AG04450 (cell line): ENCODE measurements around the gene INTS12. TPM values are rescaled to one million over a fixed set of nuclear protein-coding genes. Genes with fewer than 3 reads are reported as not detected.

Experiments
- CTCF ChIA-PET: fragments of 300-600, 350-600 bp; formaldehyde crosslinking; extraction: SDS; loops from one replicate; lab custom pipeline; 2022; ENCODE audit warnings: antibody characterized with exemption, inconsistent platforms; lab: Charles Lee
- POLR2A ChIA-PET: fragments of 350-600 bp; formaldehyde crosslinking; extraction: SDS; loops from one replicate; lab custom pipeline; 2021; ENCODE audit warnings: antibody characterized with exemption, inconsistent platforms; lab: Yijun Ruan, JAX
- DNase-seq: peaks from one replicate; pipeline ENCODE4 v3.0.0-alpha.2; 2011; ENCODE audit warnings: low read depth, low spot score
- H3K27ac ChIP-seq: one replicate; pipeline ENCODE4 v1.5.1; 2012; ENCODE audit warnings: low read depth, low read length, control low read depth
- H3K27me3 ChIP-seq: one replicate; pipeline ENCODE4 v1.6.0; 2012; ENCODE audit warnings: low read length; ENCODE audit not compliant: control insufficient read depth, insufficient read depth
- H3K4me3 ChIP-seq: 2 replicates; pipeline ENCODE4 v1.5.1; 2011; ENCODE audit warnings: mild to moderate bottlenecking, low read depth, low read length, control low read depth
- H3K9me3 ChIP-seq: 2 replicates; pipeline ENCODE4 v1.5.1; 2012; ENCODE audit warnings: low read length; ENCODE audit not compliant: control insufficient read depth, insufficient read depth
- polyA plus RNA-seq: library from polyadenylated mRNA; depleted of rRNA; stranded (reverse); fragments of >200 nt; gene quantifications from 2 replicates; pipeline ENCODE4 v1.2.3, GENCODE V29; 2011
- TF ChIP-seq, protein P1 (sequence below): IDR thresholded peaks from 2 replicates; pipeline ENCODE4 v1.5.1; 2011; ENCODE audit warnings: low read depth, low read length, control low read depth, inconsistent platforms

Gene INTS12
- polyA plus RNA-seq, 1 experiment = 41.7 TPM

DNA sequence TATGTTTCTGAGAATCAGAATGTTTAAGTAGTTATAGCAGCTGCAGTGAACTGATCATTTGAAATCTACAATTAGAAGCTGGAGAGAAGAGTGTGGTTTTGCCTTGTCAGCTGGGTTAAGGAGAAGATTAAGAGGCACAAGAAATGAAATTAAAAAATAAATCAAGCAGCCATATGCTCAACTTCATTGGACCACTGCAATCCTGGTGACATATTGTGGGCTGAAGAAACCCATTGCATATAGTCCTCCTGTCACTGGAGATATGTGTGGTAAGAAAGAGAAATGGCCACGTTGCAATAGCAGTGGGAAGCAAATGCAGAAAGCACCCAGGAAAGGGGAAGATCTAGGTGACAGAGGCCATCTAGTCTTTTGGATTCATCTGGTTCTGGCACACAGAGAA is 63.0 kb downstream of the INTS12 start:
- TF ChIP-seq, protein P1, sequence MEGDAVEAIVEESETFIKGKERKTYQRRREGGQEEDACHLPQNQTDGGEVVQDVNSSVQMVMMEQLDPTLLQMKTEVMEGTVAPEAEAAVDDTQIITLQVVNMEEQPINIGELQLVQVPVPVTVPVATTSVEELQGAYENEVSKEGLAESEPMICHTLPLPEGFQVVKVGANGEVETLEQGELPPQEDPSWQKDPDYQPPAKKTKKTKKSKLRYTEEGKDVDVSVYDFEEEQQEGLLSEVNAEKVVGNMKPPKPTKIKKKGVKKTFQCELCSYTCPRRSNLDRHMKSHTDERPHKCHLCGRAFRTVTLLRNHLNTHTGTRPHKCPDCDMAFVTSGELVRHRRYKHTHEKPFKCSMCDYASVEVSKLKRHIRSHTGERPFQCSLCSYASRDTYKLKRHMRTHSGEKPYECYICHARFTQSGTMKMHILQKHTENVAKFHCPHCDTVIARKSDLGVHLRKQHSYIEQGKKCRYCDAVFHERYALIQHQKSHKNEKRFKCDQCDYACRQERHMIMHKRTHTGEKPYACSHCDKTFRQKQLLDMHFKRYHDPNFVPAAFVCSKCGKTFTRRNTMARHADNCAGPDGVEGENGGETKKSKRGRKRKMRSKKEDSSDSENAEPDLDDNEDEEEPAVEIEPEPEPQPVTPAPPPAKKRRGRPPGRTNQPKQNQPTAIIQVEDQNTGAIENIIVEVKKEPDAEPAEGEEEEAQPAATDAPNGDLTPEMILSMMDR = no peak

DNA sequence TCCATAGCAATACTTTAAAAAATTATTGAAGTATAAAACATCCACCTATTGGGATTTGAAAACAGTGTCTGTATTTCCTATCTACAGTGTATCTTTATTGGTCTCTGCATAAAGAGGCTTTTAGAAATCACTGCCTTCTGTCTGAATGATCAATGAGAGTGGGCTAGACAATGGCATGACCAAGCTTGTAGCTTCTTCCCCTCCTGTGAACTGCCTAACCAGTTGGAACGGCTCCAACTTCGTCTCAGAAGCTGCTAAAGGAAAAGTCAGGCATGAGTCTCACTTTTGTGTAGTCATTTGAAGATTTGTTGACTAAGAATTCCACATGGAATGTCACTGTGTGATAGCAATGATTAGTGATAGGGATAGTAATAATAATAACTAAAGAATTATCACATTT is 64.2 kb downstream of the INTS12 start:
- H3K27me3 ChIP-seq = no peaks in the 10 kb centered on the region
- DNase-seq = no peak
- H3K9me3 ChIP-seq = no peaks in the 10 kb centered on the region
- no peak overlapping the region for H3K27ac ChIP-seq
- CTCF ChIA-PET = no interaction called here
- no peak overlapping the region for H3K4me3 ChIP-seq
- POLR2A ChIA-PET = no interaction called here
- TF ChIP-seq, protein P1 = no peak

More for the DNA sequence above, 63.0 kb downstream of the INTS12 start:
- Histone ChIP-seq H3K27me3 (no peaks in the 10 kb centered on the region), H3K27ac (no peak overlapping the region), H3K9me3 (no peaks in the 10 kb centered on the region), H3K4me3 (no peak overlapping the region)
- ChIA-PET CTCF (no interaction called here), POLR2A (no interaction called here)
- DNase-seq = no peak

DNA sequence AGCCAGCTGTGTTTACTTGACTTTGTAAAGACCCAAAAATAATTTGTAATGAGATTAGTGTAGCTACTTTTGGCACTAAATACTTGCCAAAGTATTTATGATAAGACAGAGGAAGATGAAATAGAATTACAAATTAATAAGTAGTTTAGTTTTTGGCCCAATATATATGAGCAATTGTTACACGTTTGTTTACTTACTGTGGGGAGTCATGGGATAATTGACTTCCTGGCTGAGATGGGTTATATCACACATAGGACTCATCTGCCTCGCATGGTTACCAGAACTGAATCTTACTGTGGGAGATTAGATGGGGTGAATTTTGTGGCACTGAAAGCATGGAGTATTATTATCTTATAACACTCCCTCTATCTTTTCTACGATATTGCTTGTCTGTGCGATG is 66.6 kb downstream of the INTS12 start:
- TF ChIP-seq, protein P1 = no peak
- Histone ChIP-seq H3K27me3 (no peaks in the 10 kb centered on the region), H3K9me3 (no peaks in the 10 kb centered on the region), H3K27ac (no peak overlapping the region), H3K4me3 (no peak overlapping the region)
- POLR2A ChIA-PET = no interaction called here
- CTCF ChIA-PET = no interaction called here
- DNase-seq = no peak

DNA sequence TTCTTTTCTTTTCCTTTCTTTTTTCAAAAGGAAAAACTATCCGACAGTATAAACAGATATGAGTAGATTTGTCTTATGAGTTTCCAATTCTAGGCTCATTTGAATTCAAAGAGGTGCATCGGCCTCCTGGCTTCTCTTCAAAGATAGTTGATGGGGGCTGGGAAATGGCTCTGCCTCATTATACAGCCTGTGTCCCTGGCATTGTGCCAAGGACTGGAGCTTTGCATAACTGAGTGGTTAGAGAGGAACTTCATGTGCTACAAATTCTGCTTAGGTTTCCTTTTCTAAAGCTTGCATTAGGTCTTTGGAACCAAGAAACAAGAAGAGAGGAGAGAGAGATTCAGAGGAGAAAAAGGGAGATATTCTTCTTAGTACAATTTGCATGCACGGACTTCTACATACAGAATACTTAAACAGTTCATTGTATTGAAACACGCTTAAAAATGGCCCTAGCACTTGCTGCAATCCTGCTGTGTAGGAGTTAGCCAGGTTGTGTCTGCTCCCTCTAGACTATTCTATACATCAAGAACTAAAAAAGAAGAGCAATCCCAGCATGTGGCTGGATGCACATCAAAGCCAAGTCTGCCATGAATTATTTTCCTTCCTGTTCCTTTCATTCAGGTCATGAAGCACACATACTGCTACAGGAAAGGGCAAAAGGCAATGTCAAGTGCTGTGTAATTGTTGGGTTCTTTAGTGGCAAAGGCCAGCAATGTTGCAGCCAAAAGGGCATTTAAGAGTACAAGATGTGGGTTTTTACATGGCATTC is 70.9 kb downstream of the INTS12 start:
- ChIA-PET CTCF (no interaction called here), POLR2A (no interaction called here)
- Histone ChIP-seq H3K27me3 (no peaks in the 10 kb centered on the region), H3K4me3 (no peak overlapping the region), H3K9me3 (no peaks in the 10 kb centered on the region), H3K27ac (no peak overlapping the region)
- DNase-seq = no peak
- TF ChIP-seq, protein P1 = no peak

DNA sequence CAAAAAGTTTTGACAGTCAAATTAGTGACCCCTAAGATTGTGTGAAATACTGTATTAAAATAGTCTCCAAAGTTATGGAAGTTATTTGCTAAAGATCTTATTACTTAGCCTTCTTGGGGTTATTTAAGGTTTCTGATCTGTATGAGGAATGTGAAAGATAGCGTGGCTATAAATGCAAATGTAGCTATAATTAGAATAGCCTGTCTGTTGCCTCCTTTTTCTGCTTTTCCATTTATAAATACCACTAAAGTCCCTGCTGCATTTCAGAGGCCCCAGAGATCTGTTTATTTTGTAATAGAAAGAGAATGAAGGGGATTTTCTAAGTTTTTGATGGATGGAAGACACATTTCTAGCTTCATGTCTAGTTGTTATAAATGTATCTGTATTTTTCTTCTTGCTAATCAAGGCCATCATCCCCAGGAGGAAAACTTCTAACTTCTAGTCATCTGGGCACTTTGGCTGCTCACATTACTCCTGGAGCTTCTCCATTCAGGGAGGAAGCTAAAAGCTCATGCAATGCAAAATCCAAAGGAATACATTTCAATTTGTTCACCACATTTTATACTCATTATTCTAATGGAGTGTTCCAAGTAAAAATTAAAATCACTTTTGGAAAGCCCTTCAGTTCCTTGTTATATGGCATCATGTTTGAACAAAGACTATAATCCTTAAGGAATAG is 73.9 kb downstream of the INTS12 start:
- TF ChIP-seq, protein P1 = no peak
- H3K9me3 ChIP-seq = no peaks in the 10 kb centered on the region
- CTCF ChIA-PET = no interaction called here
- POLR2A ChIA-PET = no interaction called here
- DNase-seq = no peak
- no peaks in the 10 kb centered on the region for H3K27me3 ChIP-seq
- H3K27ac ChIP-seq = no peak overlapping the region
- H3K4me3 ChIP-seq = no peak overlapping the region
